ENCODE data around the gene CDK5RAP1.
"Not testable (repeated sequence)": the region's sequence is repeated elsewhere in the genome, so short reads cannot be mapped to it uniquely, and the experiment has no call there.

Gene CDK5RAP1

GRCh38 chr20:33443006-33443511, 41.7 kb upstream of the CDK5RAP1 start:
- no peak for TF ChIP-seq CTCF (conservative IDR thresholded peaks at IDR 0.05; ENCODE audit: low read length)
- DNase-seq (ENCODE audit: low read depth) = no peak
- peak overlapping the region; percentile 78 for H3K4me3 ChIP-seq (ENCODE audit: low read length)

DNA sequence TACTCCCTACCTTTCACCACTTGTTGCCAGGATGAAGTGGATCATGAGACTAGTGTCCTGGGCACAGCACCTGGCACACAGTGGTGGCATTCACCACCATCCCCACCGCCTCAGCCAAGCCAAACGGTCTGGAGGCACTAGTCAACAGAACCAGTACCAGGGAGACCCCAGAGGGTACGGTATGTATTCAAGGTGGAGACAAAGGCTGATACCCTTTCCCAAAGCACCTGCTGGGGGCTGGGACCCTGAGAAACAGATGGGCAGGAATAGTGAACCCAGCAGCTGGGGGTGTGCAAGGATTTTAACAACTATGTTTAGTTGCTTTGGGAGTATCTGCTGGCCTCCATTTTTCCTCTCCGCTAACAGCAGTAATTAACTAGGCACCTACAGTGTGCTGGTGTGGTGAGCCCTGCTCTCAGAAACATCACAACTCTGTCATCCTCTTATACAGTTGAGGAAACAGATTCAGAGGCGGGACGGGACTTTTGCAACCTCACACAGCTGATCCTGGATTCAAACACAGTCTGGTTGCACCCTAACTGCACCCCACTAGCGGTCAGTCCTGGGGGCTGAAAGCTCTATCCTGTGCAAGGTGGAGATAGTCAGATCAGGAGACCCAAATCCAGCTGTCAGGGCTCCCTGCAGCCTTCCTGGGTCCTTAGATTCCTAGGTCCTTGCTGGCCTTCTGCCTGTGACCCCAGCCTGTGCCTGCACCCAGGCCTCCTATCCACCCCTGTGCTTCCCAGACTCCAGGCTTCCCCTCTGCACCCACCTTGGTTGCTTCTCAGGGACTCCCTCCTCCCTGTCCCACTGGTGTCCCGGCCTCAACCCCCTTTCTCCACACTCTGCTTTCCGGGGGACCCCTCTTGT, 41.1 kb upstream of the CDK5RAP1 start:
- peak overlapping the region; percentile 78 for H3K4me3 ChIP-seq (ENCODE audit: low read length)
- no peak for DNase-seq (ENCODE audit: low read depth)

DNA sequence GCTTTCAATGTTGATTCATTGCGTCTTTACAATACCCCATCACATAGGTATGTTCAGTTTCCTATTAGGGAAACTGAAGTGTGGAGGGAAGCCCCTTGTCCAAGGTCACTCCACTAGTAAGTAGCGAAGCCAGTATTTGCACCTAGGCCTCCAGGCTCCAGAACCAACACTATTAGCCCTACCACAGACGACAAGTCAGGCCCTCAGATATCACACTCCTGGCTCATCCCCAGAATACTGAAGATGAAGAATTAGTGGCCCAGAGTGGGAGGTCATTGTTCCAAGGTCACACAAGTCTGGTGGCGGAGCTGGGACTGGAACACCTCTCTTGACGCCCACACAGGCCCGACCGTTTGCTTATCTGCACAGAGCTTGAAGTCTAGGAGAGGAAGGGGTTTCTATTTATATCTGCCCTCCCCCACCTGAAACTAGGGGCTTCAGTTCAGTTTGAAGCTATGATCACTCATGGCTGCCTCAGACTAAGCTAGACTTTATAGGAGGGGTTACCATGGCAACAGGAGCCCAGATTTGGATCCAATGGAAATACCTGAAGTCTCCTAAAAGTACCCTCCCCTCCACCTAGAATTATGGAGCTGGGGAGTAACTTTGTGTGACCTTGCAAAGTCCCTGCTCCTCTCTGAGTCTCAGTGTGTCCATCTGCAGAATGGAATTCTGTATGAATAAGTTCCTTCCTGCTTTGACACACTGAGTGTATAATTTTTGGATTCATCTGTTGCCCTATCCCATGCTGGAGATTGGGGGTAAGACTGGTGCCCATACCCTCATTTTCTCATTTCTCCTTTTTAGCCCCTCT, 40.0 kb upstream of the CDK5RAP1 start:
- DNase-seq (ENCODE audit: low read depth) = no peak
- no peak overlapping the region for H3K4me3 ChIP-seq (ENCODE audit: low read length)
- TF ChIP-seq CTCF (conservative IDR thresholded peaks at IDR 0.05; ENCODE audit: low read length) = no peak

More for the DNA sequence above, 41.1 kb upstream of the CDK5RAP1 start:
- TF ChIP-seq CTCF (conservative IDR thresholded peaks at IDR 0.05; ENCODE audit: low read length) = no peak

- not testable (repeated sequence) for H3K4me3 ChIP-seq (ENCODE audit: low read length); DNase-seq (ENCODE audit: low read depth)
Observed at GRCh38 chr20:33440562-33440961, 39.2 kb upstream of the CDK5RAP1 start.

DNA sequence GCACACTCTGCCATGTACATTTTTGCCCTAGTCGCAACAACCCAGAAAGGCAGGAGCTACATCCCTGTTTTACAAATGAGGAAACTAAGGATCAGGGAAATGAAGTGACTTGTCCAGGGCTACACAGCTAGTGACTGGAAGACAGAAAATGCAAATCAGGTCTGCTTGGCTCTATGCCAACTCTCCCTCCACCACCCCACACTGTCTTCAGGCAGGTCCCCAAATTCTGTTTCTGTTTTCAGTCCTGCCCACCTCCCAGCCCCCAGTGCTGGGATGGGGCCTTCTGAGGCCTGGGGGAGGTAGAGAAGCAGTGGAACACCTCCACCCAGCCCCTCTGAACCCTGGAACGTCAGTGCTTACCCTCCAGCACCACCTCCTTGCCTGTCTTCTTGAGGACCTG, 37.2 kb upstream of the CDK5RAP1 start:
- no peak for TF ChIP-seq CTCF (conservative IDR thresholded peaks at IDR 0.05; ENCODE audit: low read length)
- no peak for DNase-seq (ENCODE audit: low read depth)
- no peak overlapping the region for H3K4me3 ChIP-seq (ENCODE audit: low read length)

DNA sequence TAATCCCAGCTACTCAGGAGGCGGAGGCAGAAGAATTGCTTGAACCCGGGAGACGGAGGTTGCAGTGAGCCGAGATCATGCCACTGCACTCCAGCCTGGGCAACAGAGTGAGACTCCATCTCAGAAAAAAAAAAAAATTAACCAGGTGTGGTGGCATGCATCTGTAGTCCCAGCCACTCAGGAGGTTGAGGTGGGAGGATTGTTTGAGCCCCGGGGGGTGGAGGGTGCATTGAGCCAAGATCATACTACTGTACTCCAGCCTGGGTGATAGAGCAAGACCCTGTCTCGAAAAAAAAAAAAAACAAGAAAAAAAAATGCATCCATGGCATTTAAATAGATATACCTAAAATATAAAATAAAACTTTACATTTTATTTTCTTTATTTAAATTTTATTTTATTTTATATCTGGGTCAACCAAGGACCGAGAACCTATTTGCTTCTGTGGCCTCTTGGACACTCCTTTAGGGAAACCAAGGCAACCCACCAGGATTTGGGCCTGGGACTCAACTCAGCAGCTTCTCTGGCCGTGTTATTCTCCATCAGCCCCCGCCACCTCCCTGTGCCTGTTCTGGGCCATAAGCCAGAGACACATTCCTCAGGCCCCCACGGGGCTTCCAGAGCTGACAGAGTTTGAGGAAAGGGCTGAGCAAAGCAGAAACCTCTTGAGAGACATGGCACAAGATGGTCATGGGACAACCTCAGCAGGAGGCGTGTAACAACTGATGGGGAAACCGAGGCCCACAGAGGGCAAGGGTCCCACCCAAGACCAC, 36.0 kb upstream of the CDK5RAP1 start:
- peak; percentile 42 for DNase-seq (ENCODE audit: low read depth)
- TF ChIP-seq CTCF (conservative IDR thresholded peaks at IDR 0.05; ENCODE audit: low read length) = no peak

GRCh38 chr20:33434434-33434833, 33.1 kb upstream of the CDK5RAP1 start:
- TF ChIP-seq CTCF (conservative IDR thresholded peaks at IDR 0.05; ENCODE audit: low read length) = no peak
- H3K4me3 ChIP-seq (ENCODE audit: low read length) = no peak overlapping the region
- DNase-seq (ENCODE audit: low read depth) = peak; percentile 43

More for the DNA sequence above, 36.0 kb upstream of the CDK5RAP1 start:
- H3K4me3 ChIP-seq (ENCODE audit: low read length) = no peak overlapping the region
